Fibroblast of lung (primary cell): ENCODE results near the gene NET1. TPM values are rescaled to one million over a fixed set of nuclear protein-coding genes. Genes with fewer than 3 reads are reported as not detected.

ENCODE experiments used
- DNase-seq, 2 donors: peaks; one replicate each; pipeline versions ENCODE4 v3.0.0 to v3.0.0-alpha.2; 2010; ENCODE audit warnings: low read depth in 2 of 2
- H2AFZ ChIP-seq: 2 replicates; pipeline ENCODE4 v1.5.1; 2012; ENCODE audit warnings: low read length, control low read depth, inconsistent platforms
- H3K27ac ChIP-seq: 2 replicates; pipeline ENCODE4 v1.5.1; 2011; ENCODE audit warnings: low read length, control low read depth; ENCODE audit not compliant: insufficient read depth
- H3K27me3 ChIP-seq: 2 replicates; pipeline ENCODE4 v1.5.1; 2011; ENCODE audit warnings: mild to moderate bottlenecking, low read length; ENCODE audit not compliant: control insufficient read depth, insufficient read depth
- H3K36me3 ChIP-seq: 2 replicates; pipeline ENCODE4 v1.5.1; 2011; ENCODE audit warnings: low read length; ENCODE audit not compliant: control insufficient read depth, insufficient read depth
- H3K4me1 ChIP-seq: 2 replicates; pipeline ENCODE4 v1.5.1; 2011; ENCODE audit warnings: low read length; ENCODE audit not compliant: control insufficient read depth, insufficient read depth; ENCODE audit errors: extremely low read depth
- H3K4me2 ChIP-seq: 2 replicates; pipeline ENCODE4 v1.5.1; 2011; ENCODE audit warnings: low read length, control low read depth; ENCODE audit not compliant: insufficient read depth; ENCODE audit errors: extremely low read depth
- H3K4me3 ChIP-seq, 4 experiments: fragments of 200-600 bp in 1 of 4; sonication (generic) in 1 of 4; replicated peaks in 1 of 4; 2 replicates each; pipeline ENCODE4 v1.5.1; 2011 to 2016; ENCODE audit warnings: low read length in 4 of 4, low read depth in 3 of 4, mild to moderate bottlenecking in 3 of 4, control low read depth in 2 of 4, inconsistent platforms in 1 of 4, mixed read lengths in 1 of 4; ENCODE audit not compliant: insufficient read depth in 1 of 4; ENCODE audit errors: control extremely low read depth in 1 of 4
- H3K79me2 ChIP-seq: 2 replicates; pipeline ENCODE4 v1.5.1; 2012; ENCODE audit warnings: mild to moderate bottlenecking, low read length, inconsistent platforms; ENCODE audit not compliant: control insufficient read depth, insufficient read depth
- H3K9ac ChIP-seq: 2 replicates; pipeline ENCODE4 v1.5.1; 2011; ENCODE audit warnings: mild to moderate bottlenecking, low read length, control low read depth; ENCODE audit not compliant: insufficient read depth
- H3K9me3 ChIP-seq: 2 replicates; pipeline ENCODE4 v1.5.1; 2012; ENCODE audit warnings: low read depth, low read length; ENCODE audit not compliant: control insufficient read depth, insufficient read depth
- H4K20me1 ChIP-seq: 2 replicates; pipeline ENCODE4 v1.5.1; 2011; ENCODE audit warnings: low read length; ENCODE audit not compliant: control insufficient read depth, insufficient read depth; ENCODE audit errors: extremely low read depth
- CTCF ChIP-seq, 2 donors: IDR thresholded peaks in 1 of 2; conservative IDR thresholded peaks in 1 of 2; 1 replicate in 1 of 2; 2 replicates in 1 of 2; pipeline ENCODE4 v1.5.1; 2011 to 2012; ENCODE audit warnings: low read length in 2 of 2, control low read depth in 1 of 2, inconsistent platforms in 1 of 2, low read depth in 1 of 2, mild to moderate bottlenecking in 1 of 2
- EZH2 ChIP-seq: IDR thresholded peaks from 2 replicates; pipeline ENCODE4 v1.5.1; 2012; ENCODE audit warnings: low read length, control low read depth, mild to moderate bottlenecking; ENCODE audit errors: missing control alignments
- polyA plus RNA-seq, 2 donors: library from polyadenylated mRNA; depleted of rRNA in 1 of 2; stranded (reverse) in 1 of 2; unstranded in 1 of 2; fragments of >200 nt; gene quantifications; 2 replicates each; pipeline ENCODE4 v1.2.1, GENCODE V29; 2011 to 2012; ENCODE audit warnings: missing spikeins in 1 of 2
- total RNA-seq: library from RNA; depleted of rRNA; stranded (reverse); fragments of >200 nt; gene quantifications from 2 replicates; pipeline ENCODE4 v1.2.1, GENCODE V29; 2014

The NET1 gene
- total and polyA plus RNA-seq, 2 donors (not counting 1 experiment from before 2014, with no cell fraction given) = 7.2 to 45.4 TPM

DNA sequence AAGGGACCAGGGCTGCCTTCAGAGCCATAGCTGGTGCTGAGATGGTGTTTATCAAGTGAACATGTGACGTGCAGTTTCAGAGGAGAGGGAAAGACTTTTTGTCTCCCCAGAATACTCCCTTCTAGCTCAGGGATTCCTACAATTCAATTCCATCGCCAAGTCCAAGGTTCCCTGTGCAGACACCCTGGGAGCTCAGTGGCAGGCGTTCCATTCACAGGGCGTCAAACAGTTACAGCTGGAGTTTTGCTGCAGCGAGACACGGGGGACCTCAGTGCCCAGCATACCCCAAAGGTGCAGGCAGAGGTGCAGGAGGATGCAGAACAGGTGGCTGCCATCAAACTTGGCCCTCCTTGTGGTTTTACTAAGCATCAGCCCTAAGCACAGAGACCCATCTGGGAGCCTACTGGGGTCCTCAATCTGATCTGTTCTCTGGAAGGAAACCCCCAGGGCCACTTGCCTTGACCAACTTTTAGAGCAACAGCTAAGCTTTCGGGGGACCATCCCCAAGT lies 87.9 kb downstream of the NET1 start:
- no peak overlapping the region for H3K27ac ChIP-seq
- no peak overlapping the region for H3K9ac ChIP-seq
- no peak for DNase-seq
- H2AFZ ChIP-seq = no peak overlapping the region
- H4K20me1 ChIP-seq = no peaks in the 10 kb centered on the region
- H3K4me1 ChIP-seq = no peaks in the 10 kb centered on the region
- H3K27me3 ChIP-seq = peaks cover 18% of the 10 kb centered on the region
- H3K36me3 ChIP-seq = no peaks in the 10 kb centered on the region
- no peaks in the 10 kb centered on the region for H3K9me3 ChIP-seq
- no peaks in the 10 kb centered on the region for H3K79me2 ChIP-seq
- no peak overlapping the region for H3K4me3 ChIP-seq
- no peak overlapping the region for H3K4me2 ChIP-seq
- TF ChIP-seq EZH2 (no peak), CTCF (conservative IDR thresholded peaks at IDR 0.05 in 1 of 2, IDR thresholded peaks at IDR 0.05 in 1 of 2; ENCODE audit: low read depth in 1 of 2, low read length in 2 of 2) (no peak)

DNA sequence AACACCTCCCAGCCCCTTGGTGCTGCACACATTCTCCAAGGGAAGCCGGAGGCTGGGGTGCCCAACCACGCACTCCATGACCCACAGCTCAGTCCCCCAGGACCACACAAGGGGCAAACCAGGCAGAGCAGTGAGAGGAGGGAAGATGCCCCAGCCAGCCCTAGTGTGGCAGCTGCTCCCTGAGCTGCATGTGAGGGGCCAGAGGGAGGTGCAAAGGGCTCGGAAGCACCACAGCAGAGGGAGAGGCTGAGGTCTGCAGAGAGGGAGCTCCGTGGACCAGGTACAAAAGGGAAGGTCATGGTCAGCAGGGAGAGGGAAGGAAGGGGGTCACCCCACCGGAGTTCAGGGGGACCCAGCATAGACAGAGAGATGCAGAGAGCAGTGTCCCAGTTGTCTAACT lies 88.6 kb downstream of the NET1 start:
- no peak for DNase-seq
- no peaks in the 10 kb centered on the region for H3K36me3 ChIP-seq
- no peak overlapping the region for H3K4me3 ChIP-seq
- no peaks in the 10 kb centered on the region for H3K9me3 ChIP-seq
- no peak overlapping the region for H2AFZ ChIP-seq
- no peak overlapping the region for H3K9ac ChIP-seq
- no peaks in the 10 kb centered on the region for H3K79me2 ChIP-seq
- H3K4me2 ChIP-seq = no peak overlapping the region
- H3K27ac ChIP-seq = no peak overlapping the region
- peak; percentile 24 for TF ChIP-seq EZH2
- TF ChIP-seq CTCF (conservative IDR thresholded peaks at IDR 0.05 in 1 of 2, IDR thresholded peaks at IDR 0.05 in 1 of 2; ENCODE audit: low read depth in 1 of 2, low read length in 2 of 2) = no peak
- no peaks in the 10 kb centered on the region for H3K4me1 ChIP-seq
- H4K20me1 ChIP-seq = no peaks in the 10 kb centered on the region
- peaks cover 18% of the 10 kb centered on the region for H3K27me3 ChIP-seq

DNA sequence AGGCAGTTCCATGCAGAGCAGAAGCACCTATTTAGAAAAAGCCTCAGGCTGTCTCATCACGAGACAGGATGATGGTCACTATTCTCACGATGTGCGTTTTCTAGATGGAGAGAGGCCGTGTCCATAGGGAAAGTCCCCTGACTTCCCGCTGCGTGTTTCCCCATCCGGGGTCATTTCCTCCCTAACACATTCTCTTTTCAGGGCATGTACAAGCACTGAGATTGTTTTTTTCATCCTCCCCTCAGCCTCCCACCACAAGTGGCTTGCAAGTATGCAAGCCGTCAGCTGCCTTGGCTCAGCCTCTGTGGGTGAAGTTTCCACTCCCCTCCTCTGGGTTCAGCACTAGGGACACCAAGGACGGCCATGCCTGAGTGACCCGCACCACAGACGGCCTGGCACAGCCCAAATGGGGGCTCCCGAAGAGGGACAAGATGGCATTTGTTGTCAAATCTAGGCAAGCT lies 89.7 kb downstream of the NET1 start:
- Histone ChIP-seq H4K20me1 (no peaks in the 10 kb centered on the region), H3K27me3 (peaks cover 18% of the 10 kb centered on the region), H3K4me2 (no peak overlapping the region), H3K27ac (no peak overlapping the region), H3K36me3 (no peaks in the 10 kb centered on the region), H3K4me1 (no peaks in the 10 kb centered on the region), H3K9me3 (no peaks in the 10 kb centered on the region), H3K9ac (no peak overlapping the region), H3K4me3 (no peak overlapping the region), H2AFZ (no peak overlapping the region), H3K79me2 (no peaks in the 10 kb centered on the region)
- TF ChIP-seq CTCF (conservative IDR thresholded peaks at IDR 0.05 in 1 of 2, IDR thresholded peaks at IDR 0.05 in 1 of 2; ENCODE audit: low read depth in 1 of 2, low read length in 2 of 2) (no peak), EZH2 (no peak)
- no peak for DNase-seq
